Measurements from ENCODE around the gene PHGDH. TPM values are rescaled to one million over a fixed set of nuclear protein-coding genes. Genes with fewer than 3 reads are reported as not detected.

Gene PHGDH
- total and polyA plus RNA-seq, 9 of the 15 experiments (the other 6 are each of a cell fraction or from before 2014, with no cell fraction given): 6.7 to 84.2 (median 36.2) TPM

GRCh38 chr1:119740896-119741780 lies 29.4 kb downstream of the PHGDH start:
- H3K36me3 ChIP-seq (ENCODE audit: control insufficient read depth, insufficient read depth, low read length): peaks cover 7% of the 10 kb centered on the region; the same call in 1 of the 3 replicates
- peaks cover 9% of the 10 kb centered on the region for H3K9me1 ChIP-seq (ENCODE audit: control insufficient read depth, insufficient read depth, low read length)
- H3K4me2 ChIP-seq (ENCODE audit: insufficient read depth, low read length): no peak overlapping the region
- H3K79me2 ChIP-seq (ENCODE audit: control insufficient read depth, insufficient read depth, low read length): no peaks in the 10 kb centered on the region
- no peak overlapping the region for H3K27ac ChIP-seq (ENCODE audit: extremely low read depth, low read depth, low read length)
- CTCF ChIA-PET (ENCODE audit: low intra/inter-chr PET ratio): no interaction called here
- no peak overlapping the region for H2AFZ ChIP-seq (ENCODE audit: low read depth, low read length)
- FAIRE-seq (no peak), ATAC-seq (no peak), DNase-seq (ENCODE audit: extremely low read depth in 1 of 4, low spot score in 3 of 4) (no peak)
- 0 out of 2 replicates have a peak, but pooled peaks cover 3% of the 10 kb centered on the region for H3K9me3 ChIP-seq (replicated peaks; ENCODE audit: control insufficient read depth, insufficient read depth, low read depth, low read length)
- intact Hi-C loops (cut with micrococcal nuclease) (loop anchor here (5.0 to 10.0 kb wide), 2 partner anchors 64 to 126 kb away; no protein-coding TSS in a partner anchor), in situ Hi-C loops (cut with MboI) (no loop called here)
- peaks cover 11% of the 10 kb centered on the region in 2 experiments for H3K4me1 ChIP-seq (replicated peaks in 1 of 2; ENCODE audit: control insufficient read depth in 2 of 2, insufficient read depth in 2 of 2, low read length in 2 of 2)
- peaks cover 0 to 4% of the 10 kb centered on the region in 2 experiments; a peak in 2 of 5 replicates for H3K27me3 ChIP-seq (ENCODE audit: control insufficient read depth in 2 of 2, insufficient read depth in 2 of 2, low read length in 2 of 2)
- no TSS peak for BruUV-seq (replicated peaks)
- H3K9ac ChIP-seq (ENCODE audit: insufficient read depth in 1 of 2, low read depth in 2 of 2, low read length in 2 of 2): no peak overlapping the region
- TF ChIP-seq TCF3 (CRISPR knock-in tag; IDR thresholded peaks at IDR 0.05): no peak
- peak; percentile 2; the same call in 1 of the 2 replicates for TF ChIP-seq POLR2G (IDR thresholded peaks at IDR 0.05; ENCODE audit: low read depth, low read length)
- H4K20me1 ChIP-seq (replicated peaks; ENCODE audit: control insufficient read depth, insufficient read depth, low read length): peaks cover 51% of the 10 kb centered on the region
- 48% methylated on average over 13 of the region's 13 CpGs for WGBS (ENCODE audit: insufficient coverage, low coverage, missing lambda C conversion rate)
- no peak overlapping the region for H3K4me3 ChIP-seq
- POLR2A ChIA-PET: interaction anchor here (0.6 to 2.3 kb wide), 9 partner anchors 9 to 419 kb away, joined by 3 to 8 read pairs (median 4); partner anchors contain the start of gene ZNF697

- intact Hi-C loops (cut with micrococcal nuclease): loop anchor here (5.0 to 10.0 kb wide), 2 partner anchors 65 to 127 kb away; no protein-coding TSS in a partner anchor
- Histone ChIP-seq H3K27ac (ENCODE audit: extremely low read depth, low read depth, low read length) (no peak overlapping the region), H3K9me3 (replicated peaks; ENCODE audit: control insufficient read depth, insufficient read depth, low read depth, low read length) (no peaks in the 10 kb centered on the region), H3K9me1 (ENCODE audit: control insufficient read depth, insufficient read depth, low read length) (peaks cover 9% of the 10 kb centered on the region), H3K36me3 (ENCODE audit: control insufficient read depth, insufficient read depth, low read length) (peaks cover 4% of the 10 kb centered on the region; the same call in 1 of the 3 replicates), H4K20me1 (replicated peaks; ENCODE audit: control insufficient read depth, insufficient read depth, low read length) (peaks cover 40% of the 10 kb centered on the region), H3K4me2 (ENCODE audit: insufficient read depth, low read length) (no peak overlapping the region), H2AFZ (ENCODE audit: low read depth, low read length) (no peak overlapping the region), H3K27me3 (ENCODE audit: control insufficient read depth in 2 of 2, insufficient read depth in 2 of 2, low read length in 2 of 2) (peaks cover 3 to 14% of the 10 kb centered on the region in 2 experiments; a peak in 4 of 5 replicates), H3K4me3 (no peak overlapping the region), H3K9ac (ENCODE audit: insufficient read depth in 1 of 2, low read depth in 2 of 2, low read length in 2 of 2) (no peak overlapping the region), H3K4me1 (replicated peaks in 1 of 2; ENCODE audit: control insufficient read depth in 2 of 2, insufficient read depth in 2 of 2, low read length in 2 of 2) (peaks cover 6 to 7% of the 10 kb centered on the region in 2 experiments), H3K79me2 (ENCODE audit: control insufficient read depth, insufficient read depth, low read length) (no peaks in the 10 kb centered on the region)
- ATAC-seq (no peak), DNase-seq (ENCODE audit: extremely low read depth in 1 of 4, low spot score in 3 of 4) (no peak), FAIRE-seq (no peak)
- 35% methylated on average over 7 of the region's 7 CpGs for WGBS (ENCODE audit: insufficient coverage, low coverage, missing lambda C conversion rate)
- BruUV-seq (replicated peaks): no TSS peak
- ChIA-PET POLR2A (interaction anchor here (0.6 to 2.3 kb wide), 5 partner anchors 8 to 37 kb away, joined by 3 to 8 read pairs (median 4); no protein-coding TSS in a partner anchor), CTCF (ENCODE audit: low intra/inter-chr PET ratio) (no interaction called here)
- no peak for TF ChIP-seq MAZ (CRISPR knock-in tag; conservative IDR thresholded peaks at IDR 0.05 in 1 of 2, IDR thresholded peaks at IDR 0.05 in 1 of 2)
- TF ChIP-seq POLR2G (IDR thresholded peaks at IDR 0.05; ENCODE audit: low read depth, low read length): 0 out of 2 replicates have a peak, but pooled peaks have one; percentile 16
- in situ Hi-C loops (cut with MboI): no loop called here
Measured at GRCh38 chr1:119742202-119742601, 30.5 kb downstream of the PHGDH start.

All from K562 (cell line).